DOHH2 (cell line): ENCODE measurements around the gene ATP8B2.

Experiments
- EZH2phosphoT487 ChIP-seq: fragments of 200-600 bp; sonication (generic); IDR thresholded peaks from 2 replicates; pipeline ENCODE4 v1.6.1; 2017; ENCODE audit warnings: borderline replicate concordance, mild to moderate bottlenecking, antibody characterized with exemption, low read length, moderate library complexity, mixed read lengths
- TF ChIP-seq, protein P1 (sequence below): fragments of 200-600 bp; sonication (generic); IDR thresholded peaks from one replicate; pipeline ENCODE4 v1.5.1; 2014; ENCODE audit warnings: antibody characterized with exemption, mild to moderate bottlenecking, low read depth, low read length; ENCODE audit not compliant: poor library complexity, severe bottlenecking

DNA sequence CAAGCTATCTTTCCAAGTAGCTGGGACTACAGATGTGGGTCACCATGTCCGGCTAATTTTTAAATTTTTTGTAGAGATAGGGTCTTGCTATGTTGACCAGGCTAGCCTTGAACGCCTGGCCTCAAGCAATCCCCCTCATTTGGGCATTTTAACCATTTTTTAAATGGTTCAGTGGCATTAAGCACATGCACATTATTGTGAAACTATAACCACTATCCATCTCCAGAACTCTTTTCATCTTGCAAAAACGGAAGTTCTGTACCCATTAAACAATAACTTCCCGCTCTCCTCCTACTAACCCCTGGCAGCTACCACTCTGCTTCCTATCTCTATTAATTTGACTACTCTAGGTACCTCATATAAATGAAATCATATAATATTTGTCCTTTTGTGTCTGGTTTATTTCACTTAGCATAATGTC lies 75.1 kb downstream of the ATP8B2 start:
- TF ChIP-seq, protein P1, sequence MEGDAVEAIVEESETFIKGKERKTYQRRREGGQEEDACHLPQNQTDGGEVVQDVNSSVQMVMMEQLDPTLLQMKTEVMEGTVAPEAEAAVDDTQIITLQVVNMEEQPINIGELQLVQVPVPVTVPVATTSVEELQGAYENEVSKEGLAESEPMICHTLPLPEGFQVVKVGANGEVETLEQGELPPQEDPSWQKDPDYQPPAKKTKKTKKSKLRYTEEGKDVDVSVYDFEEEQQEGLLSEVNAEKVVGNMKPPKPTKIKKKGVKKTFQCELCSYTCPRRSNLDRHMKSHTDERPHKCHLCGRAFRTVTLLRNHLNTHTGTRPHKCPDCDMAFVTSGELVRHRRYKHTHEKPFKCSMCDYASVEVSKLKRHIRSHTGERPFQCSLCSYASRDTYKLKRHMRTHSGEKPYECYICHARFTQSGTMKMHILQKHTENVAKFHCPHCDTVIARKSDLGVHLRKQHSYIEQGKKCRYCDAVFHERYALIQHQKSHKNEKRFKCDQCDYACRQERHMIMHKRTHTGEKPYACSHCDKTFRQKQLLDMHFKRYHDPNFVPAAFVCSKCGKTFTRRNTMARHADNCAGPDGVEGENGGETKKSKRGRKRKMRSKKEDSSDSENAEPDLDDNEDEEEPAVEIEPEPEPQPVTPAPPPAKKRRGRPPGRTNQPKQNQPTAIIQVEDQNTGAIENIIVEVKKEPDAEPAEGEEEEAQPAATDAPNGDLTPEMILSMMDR, result no peak
- TF ChIP-seq EZH2phosphoT487, result no peak
